Mucosa of gallbladder (tissue), 1 donor: Measurements from ENCODE around the gene TMSB4X. TPM values are rescaled to one million over a fixed set of nuclear protein-coding genes. Genes with fewer than 3 reads are reported as not detected.
"Not testable (repeated sequence)": the region's sequence is repeated elsewhere in the genome, so short reads cannot be mapped to it uniquely, and the experiment has no call there.

Source experiments
- DNase-seq: peaks from one replicate; pipeline ENCODE4 v3.0.0-alpha.2; 2020; ENCODE audit warnings: low spot score
- total RNA-seq: library from RNA; stranded (reverse); gene quantifications from one replicate; pipeline ENCODE4 v1.2.1, GENCODE V29; 2021
- donor health status: DM: no; HTN: no; CAD: no.

The TMSB4X gene
- total RNA-seq, 1 donor from 2014 or later = 4,832 TPM

DNA sequence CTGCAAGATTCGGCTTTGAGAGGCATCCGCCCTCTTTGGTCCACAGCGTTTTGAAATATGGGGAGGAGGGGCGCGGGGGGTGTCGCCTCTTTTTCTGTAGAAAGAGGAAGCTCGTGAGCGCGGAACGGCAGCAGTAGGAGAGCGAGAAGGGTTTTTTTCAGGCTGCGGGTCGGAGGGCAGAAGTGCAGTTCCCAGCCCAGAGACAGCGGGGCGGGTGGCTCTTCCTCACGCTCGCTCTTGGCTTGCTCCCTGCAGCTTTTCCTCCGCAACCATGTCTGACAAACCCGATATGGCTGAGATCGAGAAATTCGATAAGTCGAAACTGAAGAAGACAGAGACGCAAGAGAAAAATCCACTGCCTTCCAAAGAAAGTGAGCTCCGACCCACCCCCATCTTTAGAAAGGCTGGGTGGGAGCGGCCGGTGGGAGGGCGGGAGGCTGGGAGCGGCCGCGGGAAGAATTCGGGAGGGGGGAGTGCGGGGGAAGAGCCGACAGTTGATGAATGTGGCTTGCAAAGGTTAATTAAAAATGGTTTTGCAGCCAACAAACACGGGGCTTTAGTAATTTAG is 1.2 kb downstream of the TMSB4X start:
- DNase-seq = no peak

DNA sequence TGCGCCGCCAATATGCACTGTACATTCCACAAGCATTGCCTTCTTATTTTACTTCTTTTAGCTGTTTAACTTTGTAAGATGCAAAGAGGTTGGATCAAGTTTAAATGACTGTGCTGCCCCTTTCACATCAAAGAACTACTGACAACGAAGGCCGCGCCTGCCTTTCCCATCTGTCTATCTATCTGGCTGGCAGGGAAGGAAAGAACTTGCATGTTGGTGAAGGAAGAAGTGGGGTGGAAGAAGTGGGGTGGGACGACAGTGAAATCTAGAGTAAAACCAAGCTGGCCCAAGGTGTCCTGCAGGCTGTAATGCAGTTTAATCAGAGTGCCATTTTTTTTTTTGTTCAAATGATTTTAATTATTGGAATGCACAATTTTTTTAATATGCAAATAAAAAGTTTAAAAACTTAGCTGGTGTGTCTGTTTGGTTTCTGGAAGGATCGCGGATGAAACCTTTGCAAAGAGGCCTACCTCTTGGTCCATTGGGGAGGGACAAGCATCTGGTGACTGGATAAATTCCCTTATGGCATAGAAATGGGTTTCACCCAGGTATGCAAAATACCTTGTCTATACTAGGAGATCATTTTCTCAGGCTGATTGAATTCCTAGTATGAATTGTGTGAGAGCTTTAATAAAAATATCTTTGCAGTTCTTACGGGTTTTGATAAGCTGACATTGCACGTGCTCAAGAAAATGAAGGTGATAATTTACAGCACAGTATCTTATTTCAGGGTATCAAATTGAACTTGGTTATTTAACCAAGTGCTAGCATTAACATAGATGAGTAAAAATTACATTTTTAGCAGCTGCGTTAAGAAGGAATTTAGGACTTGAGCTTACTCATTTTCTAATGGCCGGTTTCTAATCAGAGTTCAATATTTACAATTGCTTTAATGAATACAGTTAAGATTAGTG is 2.2 kb downstream of the TMSB4X start:
- DNase-seq = not testable (repeated sequence)

DNA sequence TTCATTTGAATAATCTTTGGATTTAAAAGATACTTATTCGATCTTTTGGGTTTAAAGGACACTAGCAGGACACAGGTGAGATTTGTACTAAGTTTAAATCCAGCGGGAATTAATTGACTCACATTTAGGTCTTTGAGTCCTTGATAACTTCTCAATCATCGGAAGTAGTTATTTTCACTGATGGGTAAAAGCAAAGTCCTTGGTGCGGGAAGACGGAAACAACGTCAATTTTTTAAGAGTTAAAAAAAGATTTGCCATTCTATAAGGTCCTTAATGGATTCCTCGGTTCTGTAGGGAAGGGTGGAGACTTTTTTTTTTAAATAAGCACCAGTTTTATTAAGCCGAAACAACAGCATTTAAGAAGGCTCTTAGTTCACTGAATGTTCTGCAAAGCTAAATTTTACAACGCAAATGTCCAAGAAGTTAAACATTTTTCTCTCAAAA is 2.9 kb downstream of the TMSB4X start:
- no peak for DNase-seq

DNA sequence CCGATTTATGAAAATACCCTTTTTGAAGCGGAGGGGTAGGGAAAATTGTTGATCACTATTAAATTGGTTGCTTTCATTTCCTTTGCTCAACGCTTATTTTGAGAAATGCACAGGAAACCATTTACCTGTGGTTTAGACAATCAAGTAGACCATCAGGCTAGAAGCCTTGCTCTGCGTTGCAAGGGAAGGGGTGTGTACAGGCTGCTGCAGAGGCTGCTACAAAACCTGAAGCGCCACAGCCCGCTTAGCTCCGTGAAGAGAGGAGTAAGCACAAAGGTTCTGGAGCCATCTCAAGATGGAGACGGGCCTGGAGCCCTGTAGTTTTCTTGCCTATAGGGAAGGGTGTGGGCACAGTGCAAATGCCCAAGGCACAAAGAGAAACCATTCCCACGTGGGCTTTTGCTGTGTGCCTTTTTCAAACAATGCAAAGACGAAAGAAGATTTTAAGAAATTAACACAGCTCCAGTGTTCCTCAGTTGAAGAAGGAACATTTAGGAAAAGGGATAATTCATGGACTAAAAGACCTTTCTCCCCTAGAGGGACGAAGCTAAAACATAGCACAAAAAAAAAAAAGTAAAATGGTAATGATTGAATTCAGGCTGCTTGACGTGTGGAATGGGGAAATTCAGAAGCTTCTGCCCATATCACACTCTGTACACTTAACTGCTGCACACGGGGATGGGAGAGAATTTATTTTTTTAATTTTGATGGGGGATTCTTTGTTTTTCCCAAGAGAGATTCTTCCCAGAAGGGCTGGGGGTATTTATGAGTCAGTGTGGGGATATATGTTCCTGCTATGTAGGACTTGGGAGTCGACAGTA is 3.5 kb downstream of the TMSB4X start:
- DNase-seq = peak; percentile 44

DNA sequence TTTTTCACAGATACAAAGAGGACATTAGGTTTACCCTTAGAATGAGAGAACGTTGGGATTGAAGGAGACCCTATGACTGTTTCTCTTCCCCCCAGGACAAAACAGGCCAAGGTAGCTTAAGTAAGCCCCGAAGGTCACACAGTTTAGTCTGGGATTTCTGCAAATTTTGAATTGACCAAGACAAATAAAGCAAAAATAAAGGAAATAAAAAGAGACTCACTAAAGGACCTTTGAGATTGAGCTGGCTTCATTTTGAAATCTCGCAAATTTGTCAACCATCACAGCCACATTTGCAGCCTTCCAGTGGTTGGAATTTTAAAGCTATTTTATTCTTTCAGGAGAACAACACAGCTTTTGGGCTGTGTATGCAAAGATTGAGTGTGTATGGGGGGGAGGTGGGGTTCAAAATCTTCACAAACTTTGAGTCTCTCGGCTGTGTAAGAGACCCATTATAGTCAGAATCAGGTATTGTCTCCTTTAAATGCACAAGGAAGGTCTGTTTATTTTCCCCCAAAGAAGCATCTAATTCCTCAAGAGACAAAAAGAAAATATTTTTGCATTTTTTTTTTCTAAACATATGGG is 4.2 kb downstream of the TMSB4X start:
- no peak for DNase-seq

DNA sequence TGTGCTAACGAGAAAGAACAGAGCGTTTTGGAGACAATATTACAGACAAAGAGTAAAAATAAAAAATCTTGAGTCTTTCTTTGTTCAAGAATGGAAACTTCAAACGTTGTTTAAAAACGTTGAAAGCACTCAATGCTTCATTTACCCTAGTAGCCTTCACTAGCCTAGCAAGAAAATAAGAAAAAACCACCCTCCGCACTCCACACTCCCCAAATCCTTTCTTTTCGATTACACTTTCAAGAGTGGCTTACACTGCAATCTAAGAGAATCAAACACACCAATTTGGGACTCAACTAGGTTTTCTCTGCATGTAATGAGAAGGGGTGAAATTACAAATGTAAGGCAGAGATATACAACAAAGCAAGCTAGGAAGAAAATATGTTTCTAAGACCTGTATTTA is 4.7 kb downstream of the TMSB4X start:
- no peak for DNase-seq

DNA sequence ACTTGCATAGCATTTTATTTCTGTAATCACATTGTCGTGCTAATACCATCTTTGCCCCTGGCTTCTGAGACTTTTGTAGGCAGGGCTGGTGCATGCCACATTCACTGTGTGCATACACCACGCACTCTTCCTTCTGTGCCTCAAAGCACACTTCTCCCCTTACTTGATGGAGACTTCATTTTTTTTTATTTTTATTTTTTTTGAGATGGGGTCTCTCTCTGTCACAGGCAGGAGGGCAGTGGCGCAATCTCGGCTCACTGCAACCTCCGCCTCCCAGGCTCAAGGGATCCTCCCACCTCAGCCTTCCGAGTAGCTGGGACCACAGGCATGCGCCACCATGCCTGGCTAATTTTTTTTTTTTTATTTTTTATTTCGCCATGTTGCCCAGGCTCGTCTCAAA is 5.1 kb downstream of the TMSB4X start:
- DNase-seq = not testable (repeated sequence)

DNA sequence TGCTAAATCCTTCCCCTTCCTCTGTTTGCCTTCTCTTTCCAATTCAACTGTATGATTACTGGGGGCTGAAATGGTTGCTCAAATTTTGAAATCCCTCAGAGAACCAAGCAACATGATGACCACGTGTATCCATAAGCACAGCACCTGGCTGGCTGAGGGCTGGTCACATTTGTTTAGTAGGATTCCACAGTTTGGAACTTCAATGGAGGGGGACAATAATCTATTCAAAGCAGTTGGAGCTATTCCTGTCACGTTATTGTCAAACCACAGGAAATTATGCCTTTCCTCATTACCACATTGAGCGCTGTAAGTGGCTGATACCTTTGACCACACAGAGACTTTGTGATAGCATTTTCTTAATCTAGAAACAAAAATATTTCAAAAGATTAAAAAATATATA is 7.0 kb downstream of the TMSB4X start:
- no peak for DNase-seq

DNA sequence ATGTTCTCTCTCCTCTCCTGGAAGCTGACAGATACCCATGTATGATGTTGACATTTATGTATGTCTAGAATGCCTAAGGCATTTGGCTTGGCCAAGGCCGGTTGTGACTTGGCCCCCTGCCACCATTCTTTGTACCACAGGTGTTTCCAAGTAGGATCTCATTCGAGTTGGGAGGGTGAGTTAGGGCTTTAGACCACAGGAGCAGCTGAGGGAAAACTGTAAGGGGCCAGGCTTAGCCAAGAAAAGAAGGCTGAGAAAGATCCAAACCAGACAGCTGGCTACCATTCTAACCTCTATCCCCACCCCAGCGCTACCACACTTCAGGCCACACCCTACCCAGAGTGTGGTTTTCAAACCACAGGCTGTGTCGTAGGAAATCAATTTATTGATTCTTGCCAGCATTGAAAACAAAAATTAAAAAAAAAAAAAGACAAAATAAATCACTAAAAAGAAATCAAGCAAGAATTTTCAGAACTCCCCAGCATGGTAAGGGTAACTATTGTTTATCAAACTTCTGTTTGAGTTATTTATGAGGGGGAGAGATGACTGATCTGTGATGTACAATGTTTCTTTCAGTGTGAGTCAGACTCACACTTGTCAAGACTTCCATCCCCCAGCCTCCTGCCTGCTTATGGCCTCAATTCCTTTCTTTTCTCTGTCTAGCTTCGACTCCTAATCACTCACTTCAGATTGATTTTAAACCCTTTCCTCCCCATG is 9.9 kb downstream of the TMSB4X start:
- no peak for DNase-seq

DNA sequence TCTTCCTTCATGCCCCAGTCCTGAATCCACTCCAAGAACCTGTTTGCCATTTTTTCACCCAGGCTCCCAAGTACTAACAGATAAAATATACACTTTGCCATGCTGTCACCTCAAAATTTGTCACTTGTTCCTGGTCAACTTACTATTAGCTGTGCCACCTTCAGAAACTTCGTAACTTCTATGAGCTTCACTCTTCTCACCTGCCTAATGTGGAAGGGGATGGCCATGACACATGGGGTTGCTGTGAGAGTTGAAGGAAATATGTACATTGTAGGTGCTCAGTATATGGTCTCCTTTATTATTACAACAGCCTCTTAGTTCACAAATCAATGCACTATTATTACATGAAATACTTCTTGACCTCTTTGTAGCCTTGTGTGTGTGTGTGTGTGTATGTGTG is 10.4 kb downstream of the TMSB4X start:
- no peak for DNase-seq

DNA sequence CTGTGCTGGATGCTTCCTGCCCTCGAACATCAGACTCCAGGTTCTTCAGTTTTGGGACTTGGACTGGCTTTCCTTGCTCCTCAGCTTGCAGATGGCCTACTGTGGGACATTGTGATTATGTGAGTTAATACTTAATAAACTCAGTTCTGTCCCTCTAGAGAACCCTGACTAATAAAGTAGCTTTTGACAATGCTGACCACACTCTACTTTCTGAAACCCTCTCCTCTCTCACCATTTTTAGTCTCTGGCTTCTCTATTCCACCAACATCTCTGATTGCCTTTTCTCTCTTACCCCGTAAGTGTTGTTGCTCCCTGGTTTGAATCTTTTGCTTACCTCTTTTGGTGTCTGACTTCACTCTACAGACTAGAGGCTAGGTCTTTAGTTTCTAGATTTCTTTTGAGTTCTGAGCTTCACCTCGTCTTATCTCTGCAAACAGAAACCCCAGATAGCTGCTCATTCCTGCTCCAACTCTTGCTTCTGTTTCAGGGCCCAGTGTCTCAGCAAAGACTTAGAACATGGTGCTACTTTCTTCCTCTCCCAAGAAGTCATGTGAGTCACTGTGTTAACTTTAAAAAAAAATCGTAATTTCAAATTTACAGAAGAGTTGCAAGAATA is 11.4 kb downstream of the TMSB4X start:
- DNase-seq = no peak

DNA sequence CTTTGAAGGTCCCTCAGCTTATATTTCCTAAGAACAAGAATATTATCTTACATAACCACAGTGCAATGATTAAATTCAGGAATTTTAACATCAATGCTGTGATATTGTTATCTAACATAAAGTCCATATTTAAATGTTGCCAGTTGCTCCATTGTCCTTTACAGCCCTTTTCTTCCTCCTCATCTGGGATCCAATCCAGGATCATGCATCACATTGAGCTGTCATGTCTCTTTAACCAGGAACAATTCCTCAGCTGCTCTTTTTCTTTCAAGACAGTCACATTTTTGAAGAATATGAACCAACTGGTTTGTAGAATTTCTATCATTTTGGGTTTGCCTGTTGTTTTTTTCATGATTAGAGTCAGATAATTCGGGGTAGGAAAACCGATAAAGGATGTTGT is 12.0 kb downstream of the TMSB4X start:
- no peak for DNase-seq

DNA sequence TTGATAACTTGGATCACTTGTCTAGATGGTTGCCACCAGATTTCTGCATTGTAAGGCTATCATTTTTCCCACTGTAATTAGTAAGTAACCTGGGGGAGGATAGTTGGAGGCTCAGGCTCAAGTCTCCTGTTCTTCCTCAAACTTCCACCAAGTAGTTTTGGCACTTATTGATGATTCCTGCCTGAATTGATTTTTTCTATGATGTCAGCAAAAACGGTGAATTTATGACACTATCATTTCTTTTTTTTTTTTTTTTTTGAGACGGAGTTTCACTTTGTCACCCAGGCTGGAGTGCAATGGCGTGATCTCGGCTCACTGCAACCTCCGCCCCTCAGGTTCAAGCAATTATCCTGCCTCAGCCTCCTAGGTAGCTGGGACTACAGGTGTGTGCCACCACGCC is 12.4 kb downstream of the TMSB4X start:
- no peak for DNase-seq

DNA sequence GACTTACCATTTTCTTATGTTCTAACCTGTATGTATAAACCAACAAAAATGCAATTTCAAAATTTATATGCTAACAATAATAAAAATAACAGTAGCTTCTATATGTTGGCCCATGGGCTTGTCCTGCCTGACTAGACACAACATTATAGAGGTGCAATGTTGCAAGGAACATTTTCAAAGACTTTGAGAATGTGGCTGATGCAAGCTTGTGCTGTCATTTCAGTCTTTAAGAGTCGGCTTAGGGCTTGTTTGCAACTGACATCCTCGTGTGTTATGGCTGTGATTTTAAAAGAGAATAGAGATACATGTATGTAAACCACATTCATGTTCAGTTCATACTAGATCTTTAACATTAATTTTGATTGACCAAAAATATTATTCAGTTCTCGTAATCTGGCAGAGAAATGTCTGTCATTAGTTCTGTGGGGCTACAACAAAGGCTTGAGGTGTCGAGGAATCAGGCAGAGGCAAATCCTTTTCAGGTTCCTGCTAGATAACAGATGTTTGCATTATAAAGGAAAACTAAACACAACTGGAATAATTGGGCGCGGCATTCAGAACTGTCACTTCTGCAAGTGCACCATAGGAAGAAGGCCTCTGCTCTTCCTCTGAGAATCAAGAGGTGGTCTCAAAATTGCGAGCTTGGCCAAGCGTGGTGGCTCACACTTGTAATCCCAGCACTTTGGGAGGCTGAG is 13.1 kb downstream of the TMSB4X start:
- no peak for DNase-seq

DNA sequence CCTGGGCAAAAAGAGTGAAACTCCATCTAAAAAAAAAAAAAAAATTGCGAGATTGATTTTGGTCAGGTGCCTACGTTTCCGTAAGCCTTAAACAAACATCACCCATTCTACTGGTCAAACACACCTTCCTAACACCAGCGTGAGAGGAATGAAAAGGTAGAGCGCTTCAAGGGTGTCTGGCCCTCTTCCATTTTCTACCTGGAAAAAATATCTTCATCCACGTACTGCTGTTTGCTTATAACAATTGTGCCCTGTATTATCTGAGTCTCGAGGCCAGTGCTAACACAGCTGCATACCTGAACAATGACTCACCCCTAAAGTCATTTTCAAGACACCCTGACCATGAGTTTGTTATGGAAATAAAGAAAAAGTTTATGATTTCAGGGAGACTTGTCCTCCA is 13.9 kb downstream of the TMSB4X start:
- DNase-seq = peak; percentile 67

DNA sequence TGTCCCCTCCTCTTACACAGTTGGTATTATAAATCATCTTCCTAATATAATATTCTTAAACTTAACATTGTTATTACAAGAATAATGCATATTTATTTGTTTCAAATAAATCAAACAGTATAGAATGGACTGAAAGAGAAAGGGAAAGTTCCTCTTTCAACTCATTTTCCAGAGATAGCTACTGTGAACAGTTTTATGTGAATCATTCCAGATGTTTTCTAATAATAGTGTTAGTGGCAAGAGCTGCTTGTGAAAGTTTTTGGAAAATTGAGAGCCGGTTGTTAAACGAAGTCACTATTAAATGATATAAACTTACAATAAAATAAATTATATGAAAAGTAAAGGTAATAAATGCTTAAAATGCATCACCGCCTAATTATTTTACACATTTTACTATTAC is 14.6 kb downstream of the TMSB4X start:
- no peak for DNase-seq

DNA sequence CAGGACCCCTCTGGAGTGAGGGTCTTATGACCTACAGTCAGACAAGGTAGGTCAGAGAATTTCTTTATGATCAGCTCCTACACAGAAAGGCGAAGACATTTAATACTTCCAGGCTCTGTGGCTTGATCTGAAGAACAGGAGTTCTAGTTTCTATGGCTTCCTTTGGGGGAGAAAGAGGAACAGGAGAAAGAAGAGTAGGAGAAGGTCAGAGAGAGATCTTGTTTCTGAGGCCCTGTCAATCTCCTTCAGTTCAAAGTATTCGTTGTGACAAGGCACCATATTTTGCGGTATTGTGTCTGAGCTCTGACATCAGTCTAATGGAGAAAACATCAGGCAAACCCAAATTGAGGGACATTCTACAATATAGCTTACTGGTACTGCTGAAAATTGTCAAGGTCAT is 16.7 kb downstream of the TMSB4X start:
- no peak for DNase-seq

DNA sequence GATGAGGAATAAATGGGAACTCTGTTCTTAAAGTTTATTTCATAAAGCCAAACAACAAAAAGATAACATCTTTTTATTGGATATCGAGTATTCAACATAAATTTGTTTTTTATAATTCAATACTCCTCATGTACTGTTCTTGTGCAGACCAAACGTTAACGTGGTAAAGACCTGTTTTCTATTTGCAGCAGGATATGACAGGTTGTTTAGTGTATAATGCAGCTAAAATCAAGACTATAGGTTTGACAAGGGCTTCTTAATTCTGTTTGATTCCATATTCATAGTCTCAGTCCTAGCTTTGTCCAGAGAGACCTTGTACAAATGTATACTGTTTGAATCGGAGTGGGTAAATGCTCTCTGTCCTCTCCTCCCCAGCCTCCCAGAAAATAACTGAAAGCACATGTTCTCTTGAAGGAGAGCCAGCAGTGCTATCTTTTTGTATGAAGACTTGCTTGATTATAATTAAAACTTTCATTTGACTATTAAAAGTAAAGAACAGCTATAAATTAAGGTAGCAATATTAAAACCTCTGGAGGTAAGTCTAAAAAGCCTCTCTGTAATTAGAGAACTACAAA is 17.7 kb downstream of the TMSB4X start:
- no peak for DNase-seq

DNA sequence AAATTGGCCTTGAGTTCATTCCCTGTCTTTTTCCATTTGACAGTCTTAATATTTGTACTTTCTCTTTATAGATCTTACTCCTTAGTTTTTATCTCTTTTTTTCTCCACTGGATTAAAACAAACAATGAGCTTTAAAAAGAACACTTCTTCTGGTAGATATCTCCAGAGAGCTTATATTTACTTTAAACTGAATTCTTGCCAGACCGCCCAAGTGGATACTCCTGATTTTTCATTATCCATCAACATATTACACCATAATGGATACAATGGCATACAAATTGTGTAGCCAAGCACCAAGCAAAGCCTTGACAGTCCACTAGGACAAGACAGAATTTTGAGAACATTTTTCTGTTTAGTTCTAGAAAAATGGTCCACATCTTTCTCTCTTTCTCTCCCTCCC is 18.9 kb downstream of the TMSB4X start:
- DNase-seq = no peak

DNA sequence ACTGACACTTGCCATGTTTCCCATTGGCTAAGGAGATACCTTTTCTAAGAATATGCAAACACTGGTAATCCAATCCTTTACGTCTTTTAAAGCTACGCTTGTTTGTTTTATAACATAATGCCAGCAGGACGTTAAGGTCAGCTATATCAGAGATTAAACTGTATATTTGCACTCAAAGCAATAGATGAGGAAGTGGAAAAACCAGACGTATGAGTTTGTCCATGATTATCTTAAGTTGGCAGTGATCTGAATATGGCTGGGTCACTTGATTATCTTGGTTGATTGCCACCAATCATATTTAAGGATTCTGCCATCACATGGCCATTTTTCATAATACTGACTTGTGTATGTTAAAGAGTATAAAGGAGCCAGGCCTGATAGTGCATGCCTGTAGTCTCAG is 19.4 kb downstream of the TMSB4X start:
- no peak for DNase-seq
